GM18499 (cell line): Measurements from ENCODE around the gene LAIR1.
"Not testable (repeated sequence)": the region's sequence is repeated elsewhere in the genome, so short reads cannot be mapped to it uniquely, and the experiment has no call there.

Source experiments
- ATAC-seq: cut with Tn5 transposase; IDR thresholded peaks from one replicate; pipeline ENCODE4 v1.9.1; 2021; ENCODE audit warnings: moderate number of reproducible peaks; ENCODE audit not compliant: insufficient read depth, unreplicated experiment

The LAIR1 gene

DNA sequence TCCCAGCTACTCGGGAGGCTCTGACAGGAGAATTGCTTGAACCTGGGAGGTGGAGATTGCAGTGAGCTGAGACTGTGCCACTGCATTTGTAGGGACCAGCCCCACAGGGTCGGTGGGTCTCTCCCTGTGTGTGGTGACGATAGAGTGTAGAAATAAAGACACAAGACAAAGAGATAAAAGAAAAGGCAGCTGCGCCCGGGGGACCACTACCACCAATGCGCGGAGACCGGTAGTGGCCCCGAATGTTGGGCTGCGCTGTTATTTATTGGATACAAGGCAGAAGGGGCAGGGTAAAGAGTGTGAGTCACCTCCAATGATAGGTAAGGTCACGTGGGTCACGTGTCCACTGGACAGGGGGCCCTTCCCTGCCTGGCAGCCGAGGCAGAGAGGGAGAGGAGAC lies 42.4 kb downstream of the LAIR1 start:
- ATAC-seq = not testable (repeated sequence)

DNA sequence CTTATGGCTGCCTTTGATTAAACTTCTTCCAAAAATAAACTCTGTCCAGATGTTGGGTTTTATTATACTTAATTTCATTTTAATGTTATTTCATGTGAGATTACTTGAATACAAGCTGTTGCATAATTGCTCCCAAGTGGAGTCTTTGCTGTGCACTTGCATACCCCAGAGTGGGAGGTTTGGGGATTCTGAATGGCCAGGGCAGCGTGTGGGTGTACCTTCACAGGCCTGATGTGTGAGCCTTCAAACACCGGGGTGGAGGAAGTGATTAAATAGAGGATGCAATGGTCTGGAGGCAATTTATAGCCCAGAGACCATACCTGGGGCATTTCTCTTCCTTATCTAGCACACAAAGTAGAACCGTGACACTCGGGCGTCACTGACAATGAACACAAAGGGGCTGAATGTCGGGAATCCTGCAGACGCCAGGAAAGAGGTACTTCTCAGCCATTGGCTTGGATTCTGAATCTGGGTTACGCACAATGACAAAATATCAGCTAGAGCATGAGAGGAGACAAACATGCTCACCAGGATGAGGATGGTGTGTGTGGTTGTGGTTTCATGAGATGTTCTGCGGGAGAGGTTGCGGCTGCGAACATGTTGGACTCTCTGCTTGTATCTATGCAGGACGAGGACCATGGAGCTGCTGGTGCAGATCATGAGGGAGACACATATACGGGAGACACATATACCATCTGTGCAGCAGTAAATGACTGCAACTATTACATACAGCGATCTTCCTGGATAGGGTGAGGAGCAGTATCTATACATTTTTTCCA lies 44.6 kb downstream of the LAIR1 start:
- ATAC-seq = no peak

DNA sequence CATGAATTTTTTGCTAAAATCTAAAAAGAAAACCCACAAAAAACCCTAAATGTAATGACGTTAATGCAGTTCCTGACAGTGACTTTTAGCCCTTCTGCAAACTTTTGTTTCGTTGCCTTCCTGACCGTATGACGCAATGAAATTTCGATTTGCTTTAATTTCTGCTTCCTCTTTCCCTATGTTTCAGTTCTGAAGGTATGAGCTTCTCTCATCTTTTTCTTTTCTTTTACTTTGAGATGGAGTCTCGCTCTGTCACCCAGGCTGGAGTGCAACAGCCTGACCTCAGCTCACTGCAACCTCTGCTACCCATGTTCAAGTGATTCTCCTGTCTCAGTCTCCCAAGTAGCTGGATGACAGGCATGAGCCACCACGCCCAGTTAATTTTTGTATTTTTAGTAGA lies 45.7 kb downstream of the LAIR1 start:
- ATAC-seq = no peak

DNA sequence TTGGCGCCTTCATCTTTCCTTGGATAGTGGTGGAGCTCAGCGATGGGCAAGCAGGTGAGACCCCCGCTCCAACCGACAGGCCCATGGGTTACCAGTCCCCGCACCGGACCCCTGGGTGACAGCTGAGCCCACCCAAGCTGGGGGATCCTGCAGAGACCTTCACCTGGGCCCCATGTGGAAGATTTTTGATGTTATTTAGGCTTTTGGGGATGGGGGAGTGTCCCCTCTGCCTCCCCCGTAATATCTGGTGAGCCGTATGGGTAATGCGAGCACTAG lies 46.8 kb downstream of the LAIR1 start:
- no peak for ATAC-seq

DNA sequence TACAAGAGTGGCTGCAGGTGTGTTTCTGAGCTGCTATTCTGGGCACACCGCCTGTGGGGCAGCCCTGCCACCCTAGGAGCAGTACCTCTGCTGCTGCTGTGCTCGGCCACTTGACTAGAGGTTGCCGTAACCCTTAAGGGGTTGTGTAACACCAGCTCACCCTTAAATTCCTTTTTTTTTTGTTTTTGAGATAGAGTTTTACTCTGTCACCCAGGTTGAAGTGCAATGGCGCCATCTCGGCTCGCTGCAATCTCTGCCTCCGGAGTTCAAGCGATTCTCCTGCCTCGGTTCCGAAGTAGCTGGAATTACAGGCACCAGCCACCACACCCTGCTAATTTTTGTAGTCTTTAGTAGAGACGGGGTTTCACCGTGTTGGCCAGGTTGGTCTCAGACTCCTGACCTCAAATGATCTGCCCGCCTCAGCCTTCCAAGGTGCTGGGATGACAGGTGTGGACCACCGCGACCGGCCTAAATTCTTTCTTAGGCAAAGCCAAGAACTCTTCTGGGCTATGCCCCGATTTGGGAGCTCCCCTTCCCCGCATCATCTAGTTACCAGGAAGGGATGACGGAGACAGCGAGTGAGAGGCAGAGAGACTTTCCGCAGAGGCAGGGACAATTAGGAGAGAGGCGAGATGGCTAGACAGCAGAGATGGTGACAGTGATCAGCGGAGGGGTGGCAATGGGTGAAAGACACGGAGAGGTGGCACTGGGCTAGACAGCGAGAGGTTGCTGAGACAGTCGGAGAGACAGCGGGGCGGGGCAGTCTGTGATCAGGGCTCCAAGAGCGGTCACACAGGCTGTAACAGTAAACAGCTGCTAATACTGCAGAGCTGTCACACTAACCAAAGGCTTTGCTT lies 47.4 kb downstream of the LAIR1 start:
- ATAC-seq = no peak

DNA sequence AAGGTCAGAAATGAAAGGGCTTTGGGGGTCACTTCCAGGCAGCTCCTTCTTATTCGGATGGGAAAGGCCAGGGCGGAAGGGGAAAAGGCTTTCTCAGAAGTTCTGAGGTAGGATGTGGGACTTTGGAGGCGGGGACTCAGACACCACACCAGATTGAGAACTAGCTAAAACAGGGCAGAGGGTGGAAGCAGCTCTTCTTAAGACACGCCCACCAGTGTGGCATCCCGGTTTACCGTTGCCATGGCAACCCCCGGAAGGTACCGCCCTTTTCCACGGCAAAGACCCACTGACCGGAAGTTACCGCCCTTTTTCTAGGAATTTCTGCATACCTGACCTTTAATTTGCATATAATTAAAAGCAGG lies 48.0 kb downstream of the LAIR1 start:
- no peak for ATAC-seq

DNA sequence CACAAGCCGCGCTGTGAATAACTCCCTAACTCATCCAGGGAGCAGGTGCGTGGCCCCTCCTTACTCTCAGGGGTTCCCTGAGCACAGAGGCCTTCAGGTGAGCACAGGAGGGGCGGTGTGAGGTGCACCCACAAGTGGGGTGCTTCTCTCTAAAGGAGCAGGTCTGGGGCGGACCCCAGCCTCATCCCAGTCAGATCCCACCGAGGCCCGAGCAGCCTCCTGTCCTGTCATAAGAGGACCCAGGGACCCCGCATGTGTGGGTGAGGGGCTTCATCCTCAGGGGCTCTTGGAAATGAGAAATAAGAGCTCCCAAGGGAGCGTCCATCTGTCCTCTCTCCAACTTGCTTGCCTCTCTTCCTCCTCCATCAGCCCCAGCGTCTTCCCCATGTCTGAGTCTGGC lies 48.8 kb downstream of the LAIR1 start:
- no peak for ATAC-seq

DNA sequence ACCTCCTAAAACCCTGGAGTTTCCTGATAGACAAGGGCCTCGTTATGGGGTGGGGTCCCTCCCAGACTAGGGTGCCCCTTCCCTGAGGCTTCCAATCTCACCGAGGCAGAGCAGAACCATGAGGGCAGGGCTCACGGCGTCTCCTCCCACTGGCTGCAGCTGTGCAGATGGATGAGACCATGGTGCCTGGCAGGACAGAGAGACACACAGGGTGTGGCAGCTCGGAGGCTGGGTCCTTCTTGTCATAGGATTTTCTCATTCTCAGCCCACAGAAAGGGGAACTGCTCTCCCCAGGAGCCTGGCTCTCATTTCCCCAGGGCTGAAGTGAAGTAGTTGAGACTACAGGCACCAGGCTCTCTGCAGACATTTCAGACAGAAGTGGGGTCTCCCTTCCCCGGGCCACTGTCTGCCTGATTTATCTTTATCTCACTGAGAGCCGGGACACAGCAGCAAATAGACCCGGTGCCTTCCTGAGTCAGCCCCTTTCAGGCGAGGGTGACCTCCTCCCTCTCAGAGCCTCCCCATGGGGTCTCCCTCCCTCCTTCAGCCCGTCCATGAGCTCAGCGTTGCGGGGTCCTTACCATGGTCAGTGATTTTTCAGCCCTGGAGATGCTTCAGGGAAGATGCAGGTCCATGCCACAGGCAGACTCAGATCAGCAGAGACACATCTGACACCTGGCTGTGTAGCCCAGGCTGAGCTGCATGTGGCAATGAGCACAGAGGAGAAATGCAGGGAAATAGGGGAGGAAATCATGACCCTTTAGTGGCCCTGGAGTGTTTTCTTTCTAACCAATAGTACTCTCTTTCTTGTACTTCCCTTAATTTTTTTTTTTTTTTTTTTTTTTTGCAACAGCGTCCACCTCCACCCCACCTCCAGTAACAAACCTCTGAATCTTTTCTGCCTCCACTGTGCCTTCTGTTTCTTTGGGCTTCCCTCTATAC lies 52.0 kb downstream of the LAIR1 start, which contains the start of gene LILRA5:
Gene LILRA5 (minus strand): TSS at position 731 of the 942 bp plus-strand sequence. CDS start 147 bp downstream, at position 584.
- no peak for ATAC-seq

DNA sequence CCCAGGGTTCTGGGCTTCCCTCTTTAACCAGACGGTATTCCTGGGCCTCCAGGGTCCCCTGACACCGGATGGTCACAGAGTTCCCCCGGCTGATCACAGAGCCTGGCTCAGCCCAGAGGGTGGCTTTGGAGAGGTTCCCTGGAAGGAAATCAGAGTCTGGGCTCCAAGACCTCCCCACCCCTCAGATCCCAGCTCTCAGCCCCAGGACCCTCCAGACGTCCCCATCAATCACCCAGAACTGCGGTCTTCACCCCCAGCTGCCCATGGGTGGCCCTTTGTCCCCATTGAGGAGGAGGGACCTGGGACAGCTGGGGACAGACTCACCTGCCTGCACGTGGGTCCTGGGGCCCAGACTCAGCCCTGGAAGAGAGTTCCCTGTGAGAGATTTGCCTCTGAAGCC lies 52.7 kb downstream of the LAIR1 start:
- ATAC-seq = no peak

DNA sequence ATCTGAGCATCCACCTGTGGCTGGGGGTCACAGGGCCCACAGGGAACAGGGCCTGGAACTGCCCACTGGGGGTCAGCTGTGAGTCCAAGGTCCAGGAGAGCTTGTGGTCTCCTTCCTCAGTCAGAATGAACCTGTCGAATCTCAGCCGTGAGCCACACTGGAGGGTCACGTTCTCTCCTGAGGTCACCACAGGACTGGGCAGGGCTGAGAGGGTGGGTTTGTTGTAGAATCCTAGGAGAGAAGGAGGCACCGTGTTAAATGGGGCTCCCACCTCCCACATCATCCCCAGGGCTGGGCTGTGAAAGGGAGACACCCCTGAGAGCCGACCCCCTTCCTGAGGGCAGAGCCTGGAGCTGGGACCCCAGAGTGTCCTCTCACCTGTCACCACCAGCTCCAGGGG lies 53.2 kb downstream of the LAIR1 start:
- ATAC-seq = no peak

DNA sequence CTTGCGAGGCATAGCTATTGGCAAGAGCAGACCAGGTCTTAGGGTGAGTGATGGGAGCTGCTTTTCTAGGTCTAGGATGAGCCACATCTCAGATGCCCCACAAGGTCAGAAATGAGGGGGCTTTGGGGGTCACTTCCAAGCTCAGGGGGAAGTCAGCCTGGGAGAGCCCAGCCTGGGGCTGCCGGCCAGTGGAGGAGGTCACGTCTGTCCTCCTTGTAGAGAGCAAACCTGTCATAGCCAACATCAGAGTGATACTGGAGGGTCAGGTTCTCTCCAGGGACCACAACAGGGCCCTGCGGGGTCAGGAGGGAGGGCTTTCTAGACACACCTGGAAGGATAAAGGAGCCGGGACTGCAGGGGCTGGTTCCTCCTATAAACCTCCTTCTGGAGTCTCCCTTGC lies 54.2 kb downstream of the LAIR1 start:
- no peak for ATAC-seq

DNA sequence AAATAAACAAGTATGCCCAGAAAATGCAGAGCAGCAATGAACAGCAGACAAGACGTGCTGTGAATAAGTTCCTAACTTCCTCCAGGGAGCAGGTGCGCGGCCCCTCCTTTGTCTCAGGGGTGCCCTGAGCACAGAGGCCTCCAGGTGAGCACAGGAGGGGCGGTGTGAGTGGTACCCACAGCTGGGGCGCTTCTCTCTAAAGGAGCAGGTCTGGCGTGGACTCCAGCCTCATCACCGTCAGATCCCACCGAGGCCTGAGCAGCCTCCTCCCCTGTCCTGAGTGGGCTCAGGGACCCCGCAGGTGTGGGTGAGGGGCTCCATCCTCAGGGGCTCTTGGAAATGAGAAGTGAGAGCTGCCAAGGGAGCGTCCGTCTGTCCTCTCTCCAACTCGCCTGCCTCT lies 54.9 kb downstream of the LAIR1 start:
- ATAC-seq = no peak

DNA sequence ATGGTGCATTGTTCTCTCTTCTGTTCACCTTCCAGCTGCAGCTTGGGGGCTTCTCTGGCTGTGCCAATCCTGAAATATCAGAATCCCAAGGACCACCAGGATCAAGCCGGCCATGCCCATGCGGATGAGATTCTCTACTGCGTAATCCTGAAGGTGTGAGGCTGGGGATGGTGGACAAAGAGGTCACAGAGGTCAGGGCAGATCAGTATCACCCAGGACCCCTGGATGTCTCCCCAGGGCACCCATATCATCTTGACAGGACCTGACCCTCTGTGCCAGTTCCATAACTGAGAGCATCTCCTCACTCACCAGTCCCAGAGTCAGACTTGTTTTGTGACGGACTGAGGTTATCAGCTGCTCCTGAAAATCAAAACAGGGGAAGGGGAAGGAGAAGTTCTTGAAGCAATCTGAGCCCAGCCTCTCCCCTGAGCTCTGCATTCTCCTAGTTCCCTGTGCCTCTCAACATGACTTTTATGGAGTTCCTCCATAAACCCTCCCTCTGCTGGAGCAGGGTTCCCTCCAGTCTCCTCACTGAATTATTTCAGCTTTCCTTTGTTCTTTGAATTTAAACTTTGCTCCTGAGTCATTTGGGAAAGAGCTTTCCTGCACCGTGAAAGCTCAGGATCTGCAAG lies 57.2 kb downstream of the LAIR1 start:
- ATAC-seq = no peak

DNA sequence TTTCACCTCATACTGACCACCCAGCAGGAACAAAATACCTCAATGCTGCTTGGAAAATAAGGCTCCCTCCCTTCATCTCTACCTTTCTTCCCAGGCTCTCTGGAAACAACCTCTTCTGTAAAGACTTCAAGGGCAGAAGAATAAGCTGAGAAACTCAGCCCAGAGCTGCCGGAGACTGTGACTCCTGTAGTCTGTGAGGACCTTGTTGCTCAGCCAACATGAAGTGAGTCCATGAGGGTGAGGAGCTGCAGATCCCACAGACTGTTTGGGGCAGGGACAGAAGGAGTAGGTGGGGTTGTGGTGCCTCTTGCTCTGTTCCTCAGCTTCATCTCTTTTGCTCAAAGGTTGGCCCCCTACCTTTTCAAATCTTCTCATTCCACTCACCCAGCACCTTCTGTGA lies 59.6 kb downstream of the LAIR1 start:
- no peak for ATAC-seq

DNA sequence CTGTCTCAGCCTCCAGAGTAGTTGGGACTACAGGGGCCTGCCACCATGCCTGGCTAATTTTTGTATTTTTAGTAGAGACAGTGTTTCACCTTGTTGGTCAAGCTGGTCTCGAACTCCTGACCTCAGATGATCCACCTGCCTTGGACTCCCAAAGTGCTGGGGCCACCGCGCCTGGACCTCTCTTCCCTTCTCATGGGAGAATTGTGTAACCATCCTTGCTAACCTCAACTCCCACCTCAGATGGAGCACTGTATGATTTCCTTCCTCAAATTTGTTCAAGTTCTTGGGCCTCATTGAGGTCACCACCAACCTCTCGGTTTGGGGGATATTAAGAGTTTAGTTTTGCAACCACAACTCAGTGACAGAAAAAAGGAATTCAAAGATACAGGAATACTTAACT lies 62.5 kb downstream of the LAIR1 start:
- no peak for ATAC-seq
